Measurements from ENCODE around the gene CSPG4. TPM values are rescaled to one million over a fixed set of nuclear protein-coding genes. Genes with fewer than 3 reads are reported as not detected.

CSPG4 gene
- total and polyA plus RNA-seq, 9 of the 15 experiments (the other 6 are each of a cell fraction or from before 2014, with no cell fraction given): under 0.01 to 0.07 (median 0.04) TPM; not detected in 5

- Histone ChIP-seq H3K4me2 (ENCODE audit: insufficient read depth, low read length) (no peak overlapping the region), H3K79me2 (ENCODE audit: control insufficient read depth, insufficient read depth, low read length) (no peaks in the 10 kb centered on the region), H2AFZ (ENCODE audit: low read depth, low read length) (no peak overlapping the region), H3K27me3 (ENCODE audit: control insufficient read depth in 2 of 2, insufficient read depth in 2 of 2, low read length in 2 of 2) (no peaks in the 10 kb centered on the region), H3K9ac (ENCODE audit: insufficient read depth in 1 of 2, low read depth in 2 of 2, low read length in 2 of 2) (peak overlapping the region in 1 of 2 experiments; percentile 53; a peak in 1 of 4 replicates), H3K27ac (ENCODE audit: extremely low read depth, low read depth, low read length) (no peak overlapping the region; the same call in 2 of the 3 replicates), H3K36me3 (ENCODE audit: control insufficient read depth, insufficient read depth, low read length) (no peaks in the 10 kb centered on the region), H4K20me1 (replicated peaks; ENCODE audit: control insufficient read depth, insufficient read depth, low read length) (peaks cover 3% of the 10 kb centered on the region; the same call in 1 of the 2 replicates), H3K4me1 (replicated peaks in 1 of 2; ENCODE audit: control insufficient read depth in 2 of 2, insufficient read depth in 2 of 2, low read length in 2 of 2) (peaks cover 10 to 55% of the 10 kb centered on the region in 2 experiments; a peak in 4 of 5 replicates), H3K9me3 (replicated peaks; ENCODE audit: control insufficient read depth, insufficient read depth, low read depth, low read length) (no peaks in the 10 kb centered on the region), H3K4me3 (no peak overlapping the region), H3K9me1 (ENCODE audit: control insufficient read depth, insufficient read depth, low read length) (peaks cover 3% of the 10 kb centered on the region)
- FAIRE-seq (no peak), DNase-seq (ENCODE audit: extremely low read depth in 1 of 4, low spot score in 3 of 4) (no peak), ATAC-seq (no peak)
- BruUV-seq (replicated peaks): no TSS peak
- in situ Hi-C loops (cut with MboI): loop anchor here (10.0 kb wide), 1 partner anchor 647 kb away; the partner anchor contains the start of gene PPCDC
- WGBS (ENCODE audit: insufficient coverage, low coverage, missing lambda C conversion rate): 50% methylated on average over 11 of the region's 11 CpGs
- intact Hi-C loops (cut with micrococcal nuclease): no loop called here
- ChIA-PET CTCF (ENCODE audit: low intra/inter-chr PET ratio) (interaction anchor here (0.6 kb wide), 1 partner anchor 250 kb away, joined by 3 read pairs; no protein-coding TSS in a partner anchor), POLR2A (interaction anchor here (0.7 to 3.2 kb wide), 3 partner anchors 11 to 220 kb away, joined by 3 to 10 read pairs (median 3); partner anchors contain the start of genes SIN3A and SNUPN)
- TF ChIP-seq CBX8 (IDR thresholded peaks at IDR 0.05; ENCODE audit: borderline replicate concordance, extremely low read depth, low read depth, low read length, poor library complexity, severe bottlenecking) (no peak), HBP1 (CRISPR knock-in tag; IDR thresholded peaks at IDR 0.05) (no peak), ZBTB26 (CRISPR knock-in tag; IDR thresholded peaks at IDR 0.05) (no peak), HINFP (tag; conservative IDR thresholded peaks at IDR 0.05; ENCODE audit: low read depth) (no peak), PHB (CRISPR knock-in tag; IDR thresholded peaks at IDR 0.05) (no peak), MEIS2 (IDR thresholded peaks at IDR 0.05; ENCODE audit: partially characterized antibody) (no peak), ZHX1 (conservative IDR thresholded peaks at IDR 0.05; ENCODE audit: low read length) (no peak), U2AF1 (optimal IDR thresholded peaks at IDR 0.05; ENCODE audit: low read depth, low read length) (no peak), MAFK (IDR thresholded peaks at IDR 0.05; ENCODE audit: low read length) (peak; percentile 27; the same call in 1 of the 2 replicates), ELF4 (CRISPR knock-in tag; IDR thresholded peaks at IDR 0.05) (no peak), NR2C2 (CRISPR knock-in tag; IDR thresholded peaks at IDR 0.05) (no peak), NR2C2 (tag; IDR thresholded peaks at IDR 0.05) (no peak), MAFG (tag; conservative IDR thresholded peaks at IDR 0.05) (0 out of 2 replicates have a peak, but pooled peaks have one; percentile 13)
Observed at GRCh38 chr15:75671730-75672602, 40.7 kb downstream of the CSPG4 start.
